Skeletal muscle satellite cell (primary cell): Measurements from ENCODE around the gene TNKS2.
A peak's percentile ranks its signal among the peaks of the same experiment; 100 is the strongest.
"Not testable (repeated sequence)": the region's sequence is repeated elsewhere in the genome, so short reads cannot be mapped to it uniquely, and the experiment has no call there.

Experiments used
- H3K27me3 ChIP-seq: 2 replicates; pipeline ENCODE4 v1.7.0; 2013; ENCODE audit warnings: low read length; ENCODE audit not compliant: control insufficient read depth, insufficient read depth
- H3K36me3 ChIP-seq: 2 replicates; pipeline ENCODE4 v1.7.0; 2013; ENCODE audit warnings: mild to moderate bottlenecking, control low read depth, low read length; ENCODE audit not compliant: insufficient read depth
- H3K4me1 ChIP-seq: 2 replicates; pipeline ENCODE4 v1.7.0; 2013; ENCODE audit warnings: low read length; ENCODE audit not compliant: control insufficient read depth, insufficient read depth
- H3K4me2 ChIP-seq: 2 replicates; pipeline ENCODE4 v1.7.0; 2013; ENCODE audit warnings: mild to moderate bottlenecking, low read length
- H3K4me3 ChIP-seq: 2 replicates; pipeline ENCODE4 v1.7.0; 2013; ENCODE audit warnings: low read length
- H3K9ac ChIP-seq: 2 replicates; pipeline ENCODE4 v1.7.0; 2013; ENCODE audit warnings: mild to moderate bottlenecking, low read depth, low read length, moderate library complexity
- H3K9me3 ChIP-seq: replicated peaks from 2 replicates; pipeline ENCODE4 v1.7.0; 2013; ENCODE audit warnings: mild to moderate bottlenecking, control low read depth, low read length

TNKS2 gene

GRCh38 chr10:91879515-91880170 is 81.4 kb downstream of the TNKS2 start:
- Histone ChIP-seq H3K36me3 (no peaks in the 10 kb centered on the region), H3K27me3 (no peaks in the 10 kb centered on the region), H3K9ac (no peak overlapping the region), H3K4me1 (peaks cover 12% of the 10 kb centered on the region), H3K4me2 (no peak overlapping the region), H3K4me3 (no peak overlapping the region), H3K9me3 (no peaks in the 10 kb centered on the region)

DNA sequence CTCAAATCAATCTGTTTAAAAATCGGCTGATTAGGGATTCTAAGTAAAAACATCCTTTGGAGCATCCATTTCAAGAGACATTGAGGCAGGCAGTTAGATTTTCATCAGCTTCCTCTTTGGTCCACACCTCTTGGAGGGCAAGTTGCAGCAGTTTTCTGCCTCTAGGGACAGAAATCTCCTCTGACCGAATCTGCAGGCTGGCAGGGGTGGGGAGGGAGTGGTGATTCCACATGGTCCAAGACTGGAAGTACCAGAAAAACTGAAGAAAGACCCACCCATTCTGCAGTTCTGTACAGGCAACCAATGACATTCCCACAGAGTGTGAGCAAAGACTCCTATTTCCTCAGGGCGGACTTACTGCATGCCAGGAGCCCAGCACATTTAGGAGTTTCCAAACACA is 82.1 kb downstream of the TNKS2 start:
- Histone ChIP-seq H3K4me1 (peaks cover 12% of the 10 kb centered on the region), H3K27me3 (no peaks in the 10 kb centered on the region), H3K9me3 (no peaks in the 10 kb centered on the region), H3K4me2 (no peak overlapping the region), H3K36me3 (no peaks in the 10 kb centered on the region), H3K4me3 (no peak overlapping the region), H3K9ac (no peak overlapping the region)

DNA sequence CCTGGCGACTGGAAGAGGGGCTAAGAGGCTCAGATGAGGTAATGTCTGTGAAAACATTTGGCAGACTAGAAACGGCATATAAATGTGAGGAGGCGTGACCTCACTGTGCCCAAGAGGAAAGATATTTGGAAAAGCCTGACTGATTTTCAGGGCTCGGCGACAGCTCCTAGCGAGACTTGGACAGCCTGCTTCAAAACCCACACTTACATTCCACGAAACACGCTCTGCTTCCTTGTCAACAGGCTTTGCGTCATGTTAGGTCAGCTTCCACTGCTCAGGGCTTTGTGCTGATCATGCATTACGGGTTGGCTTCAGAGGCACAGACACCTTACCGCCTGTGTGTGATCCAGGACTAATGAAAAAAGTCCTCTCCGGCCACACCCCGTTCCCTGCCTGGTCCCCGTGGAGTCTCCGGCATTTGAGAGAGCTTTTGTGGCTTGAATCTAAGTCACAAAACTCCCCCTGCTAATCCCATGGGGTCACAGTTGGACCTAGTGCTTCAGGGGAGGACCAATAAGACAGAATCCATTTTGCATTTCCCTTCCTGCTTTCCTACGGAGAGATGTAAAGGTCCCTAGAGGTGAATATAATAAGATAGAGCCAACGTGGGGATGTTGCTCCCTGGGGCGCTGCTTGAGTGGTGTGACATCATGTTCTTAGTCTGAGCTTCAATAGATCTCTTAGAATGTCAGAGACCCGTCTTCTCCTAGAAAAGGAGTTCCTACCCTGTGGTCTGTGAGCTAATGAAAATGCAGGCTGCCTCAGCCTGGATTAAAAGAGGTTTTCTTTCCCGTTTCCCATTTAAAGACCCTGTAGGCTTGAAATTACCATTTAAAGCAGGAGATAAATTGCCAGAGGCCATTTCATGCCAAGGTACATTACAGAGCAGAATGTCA is 85.6 kb downstream of the TNKS2 start:
- peak overlapping the region; percentile 19 for H3K4me3 ChIP-seq
- H3K36me3 ChIP-seq, result no peaks in the 10 kb centered on the region
- no peak overlapping the region for H3K9ac ChIP-seq
- H3K4me2 ChIP-seq, result peak overlapping the region; percentile 69
- peaks cover 23% of the 10 kb centered on the region for H3K4me1 ChIP-seq
- no peaks in the 10 kb centered on the region for H3K27me3 ChIP-seq
- H3K9me3 ChIP-seq, result no peaks in the 10 kb centered on the region

- no peak overlapping the region for H3K4me2 ChIP-seq
- no peak overlapping the region for H3K4me3 ChIP-seq
- no peaks in the 10 kb centered on the region for H3K36me3 ChIP-seq
- peaks cover 23% of the 10 kb centered on the region for H3K4me1 ChIP-seq
- H3K9me3 ChIP-seq, result no peaks in the 10 kb centered on the region
- no peak overlapping the region for H3K9ac ChIP-seq
- H3K27me3 ChIP-seq, result no peaks in the 10 kb centered on the region
Measured at GRCh38 chr10:91884536-91884935, 86.3 kb downstream of the TNKS2 start.

GRCh38 chr10:91885362-91886079 is 87.3 kb downstream of the TNKS2 start:
- Histone ChIP-seq H3K4me3 (no peak overlapping the region), H3K9me3 (no peaks in the 10 kb centered on the region), H3K4me2 (no peak overlapping the region), H3K36me3 (no peaks in the 10 kb centered on the region), H3K4me1 (peaks cover 24% of the 10 kb centered on the region), H3K9ac (no peak overlapping the region), H3K27me3 (no peaks in the 10 kb centered on the region)

- Histone ChIP-seq H3K4me3 (peak overlapping the region; percentile 59), H3K27me3 (no peaks in the 10 kb centered on the region), H3K4me2 (peak overlapping the region; percentile 96), H3K9me3 (no peaks in the 10 kb centered on the region), H3K9ac (peak overlapping the region; percentile 51), H3K4me1 (peaks cover 36% of the 10 kb centered on the region), H3K36me3 (no peaks in the 10 kb centered on the region)
Measured at GRCh38 chr10:91886954-91887271, 88.7 kb downstream of the TNKS2 start.

DNA sequence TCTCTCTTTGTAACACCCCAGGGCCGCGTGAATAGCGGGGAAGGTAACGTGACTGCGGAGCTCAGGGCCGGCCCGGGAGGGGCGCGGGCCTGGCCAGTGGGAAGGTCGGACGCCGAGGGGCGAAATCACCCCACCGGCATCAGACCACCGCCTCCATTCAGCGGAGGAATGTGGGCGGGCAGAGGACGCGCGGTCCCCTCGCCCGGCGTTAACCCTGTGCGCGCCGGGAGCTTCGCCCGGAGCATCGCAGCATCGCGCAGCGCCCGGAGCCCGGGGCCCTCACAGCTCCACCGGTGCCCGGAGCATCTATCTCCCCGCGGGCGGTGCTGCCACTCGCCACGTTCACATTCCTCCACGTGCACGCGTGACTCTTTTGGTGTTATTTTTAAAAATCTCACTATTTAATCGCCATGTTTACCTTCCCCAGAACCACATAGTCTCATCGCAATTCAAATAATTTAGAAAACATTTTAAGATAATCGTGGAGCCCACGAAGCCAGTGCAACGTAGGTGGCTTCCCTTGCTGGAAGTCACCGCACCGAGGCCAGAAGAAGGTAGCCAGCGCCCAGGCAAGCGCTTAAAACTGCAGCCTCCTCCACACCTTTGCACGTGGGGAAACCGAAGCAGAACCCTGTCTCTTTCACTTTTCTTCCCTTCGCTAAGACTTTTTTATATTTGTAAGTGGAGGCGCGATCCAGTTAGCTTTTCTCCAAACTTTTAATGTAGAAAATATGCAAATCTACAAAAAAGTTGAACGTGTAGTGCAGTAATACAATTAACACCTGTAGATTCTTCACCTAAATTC is 89.2 kb downstream of the TNKS2 start:
- Histone ChIP-seq H3K4me2 (peak overlapping the region; percentile 96), H3K36me3 (no peaks in the 10 kb centered on the region), H3K4me1 (peaks cover 36% of the 10 kb centered on the region), H3K9ac (peak overlapping the region; percentile 51), H3K4me3 (peak overlapping the region; percentile 59), H3K9me3 (no peaks in the 10 kb centered on the region), H3K27me3 (no peaks in the 10 kb centered on the region)

DNA sequence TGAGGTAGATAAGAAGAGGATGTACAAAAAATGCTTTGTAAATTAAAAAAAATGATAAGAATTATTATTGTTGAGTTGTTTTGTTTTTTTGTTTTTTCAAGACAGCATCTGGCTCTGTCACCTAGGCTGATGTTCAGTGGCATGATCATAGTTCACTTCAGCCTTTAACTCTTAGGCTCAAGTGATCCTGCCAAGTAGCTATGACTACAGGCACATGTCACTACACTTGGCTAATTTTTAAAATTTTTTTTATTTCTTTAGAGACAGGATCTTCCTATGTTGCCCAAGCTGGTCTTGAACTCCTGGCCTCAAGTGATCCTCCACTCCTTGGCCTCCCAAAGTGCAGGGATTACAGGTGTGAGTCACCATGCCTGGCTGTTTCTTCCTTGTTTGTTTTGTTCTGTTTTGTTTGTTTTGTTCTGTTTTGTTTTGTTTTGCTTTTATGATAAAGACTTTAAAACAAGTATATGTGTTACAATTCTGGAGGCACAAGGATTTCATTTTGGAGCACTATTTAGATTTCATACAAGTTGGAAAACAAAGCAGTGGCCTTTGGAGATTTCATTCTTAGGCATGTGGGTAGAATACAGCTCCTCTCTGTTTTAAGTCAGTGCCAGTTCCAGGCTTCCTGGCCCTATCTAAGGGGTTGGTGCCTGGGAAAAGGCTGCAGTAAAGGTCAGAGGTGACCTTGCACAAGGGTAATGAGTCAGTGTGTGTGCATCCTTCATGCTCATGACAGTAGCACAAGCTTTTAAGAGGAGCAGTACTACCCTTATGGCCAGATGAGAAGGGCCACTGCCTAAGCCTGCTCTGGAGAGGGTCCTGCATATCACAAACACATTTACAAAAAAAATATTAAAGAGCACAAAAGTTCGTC is 93.1 kb downstream of the TNKS2 start:
- Histone ChIP-seq H3K4me1 (peaks cover 24% of the 10 kb centered on the region), H3K4me2 (no peak overlapping the region), H3K9ac (no peak overlapping the region), H3K36me3 (no peaks in the 10 kb centered on the region), H3K27me3 (no peaks in the 10 kb centered on the region), H3K9me3 (no peaks in the 10 kb centered on the region), H3K4me3 (no peak overlapping the region)

- Histone ChIP-seq H3K36me3 (no peaks in the 10 kb centered on the region), H3K27me3 (no peaks in the 10 kb centered on the region), H3K4me2 (no peak overlapping the region), H3K4me1 (peaks cover 12% of the 10 kb centered on the region), H3K9ac (no peak overlapping the region), H3K4me3 (no peak overlapping the region), H3K9me3 (no peaks in the 10 kb centered on the region)
Measured at GRCh38 chr10:91893051-91893450, 94.8 kb downstream of the TNKS2 start.

- not testable (repeated sequence) for H3K4me3 ChIP-seq, H3K36me3 ChIP-seq, H3K9ac ChIP-seq, H3K9me3 ChIP-seq, H3K27me3 ChIP-seq, H3K4me2 ChIP-seq
- H3K4me1 ChIP-seq, result peaks cover 12% of the 10 kb centered on the region
Measured at GRCh38 chr10:91894261-91894685, 96.0 kb downstream of the TNKS2 start.
